Motor neuron (in vitro differentiated cells): ENCODE data around the gene NRROS. TPM values are rescaled to one million over a fixed set of nuclear protein-coding genes. Genes with fewer than 3 reads are reported as not detected.
A peak's percentile ranks its signal among the peaks of the same experiment; 100 is the strongest.
"Not testable (repeated sequence)": the region's sequence is repeated elsewhere in the genome, so short reads cannot be mapped to it uniquely, and the experiment has no call there.

Experiments used
- ATAC-seq, 8 experiments: fragments of 200-7000 bp; cut with Tn5 transposase; replicated peaks in 6 of 8; 2 replicates each; pipeline ENCODE4 v1.8.0; 2021; ENCODE audit warnings: mild to moderate bottlenecking in 8 of 8, moderate library complexity in 8 of 8
- H3K27ac ChIP-seq, 2 donors: fragments of 250-450 bp; sonication (Bioruptor Pico); 2 replicates each; pipeline ENCODE4 v1.9.0; 2021; ENCODE audit warnings: antibody characterized with exemption in 2 of 2, mild to moderate bottlenecking in 2 of 2, moderate library complexity in 1 of 2
- H3K4me1 ChIP-seq, 2 donors: fragments of 250-450 bp; sonication (Bioruptor Pico); replicated peaks in 1 of 2; 2 replicates each; pipeline ENCODE4 v1.6.1; 2021; ENCODE audit warnings: antibody characterized with exemption in 2 of 2, mild to moderate bottlenecking in 2 of 2, moderate library complexity in 1 of 2
- H3K4me3 ChIP-seq, 5 donors: fragments of 250-450 bp; sonication (Bioruptor Pico); 2 replicates each; pipeline ENCODE4 v1.9.0; 2021; ENCODE audit warnings: antibody characterized with exemption in 5 of 5, mild to moderate bottlenecking in 5 of 5, moderate library complexity in 4 of 5
- WGBS, 10 experiments: fragments of 450-650 bp; shearing (Covaris generic); methylation state at CpG; one replicate each; pipeline ENCODE4 v1.0.0; 2022; 5-methylcytosine and 5-hydroxymethylcytosine counted together
- in situ Hi-C, 9 experiments: fragments of 400-800 bp; cut with MboI; loops; one replicate each; pipeline ENCODE4 v1.15.0; 2021; ENCODE audit warnings: low sequenced_read_pairs in 9 of 9, low pct_unique_long_range_greater_than_20kb in 2 of 9; ENCODE audit not compliant: unreplicated experiment in 9 of 9
- total RNA-seq, 8 experiments: library from RNA; unstranded; fragments of 300-600 nt; gene quantifications; 2 replicates each; pipeline versions ENCODE4 v1.2.3 to v1.2.4, GENCODE V29; 2022

NRROS gene
- total RNA-seq, 8 experiments from 2014 or later, result 0.18 to 0.72 (median 0.47) TPM; not detected in 2

GRCh38 chr3:196631682-196632045 lies 7.8 kb upstream of the NRROS start:
- in situ Hi-C loops, result no loop called here
- WGBS, 10 experiments, result 0 to 74% (median 43%) methylated on average over 1 to 4 of the region's 5 CpGs; no CpG with 5 or more reads in 2 of the 10 experiments
- Histone ChIP-seq H3K27ac (peak overlapping the region; percentile 89), H3K4me1 (peaks cover 13% of the 10 kb centered on the region in 2 donors), H3K4me3 (peak overlapping the region; percentile 40 to 58 (median 48))
- ATAC-seq, result no peak

DNA sequence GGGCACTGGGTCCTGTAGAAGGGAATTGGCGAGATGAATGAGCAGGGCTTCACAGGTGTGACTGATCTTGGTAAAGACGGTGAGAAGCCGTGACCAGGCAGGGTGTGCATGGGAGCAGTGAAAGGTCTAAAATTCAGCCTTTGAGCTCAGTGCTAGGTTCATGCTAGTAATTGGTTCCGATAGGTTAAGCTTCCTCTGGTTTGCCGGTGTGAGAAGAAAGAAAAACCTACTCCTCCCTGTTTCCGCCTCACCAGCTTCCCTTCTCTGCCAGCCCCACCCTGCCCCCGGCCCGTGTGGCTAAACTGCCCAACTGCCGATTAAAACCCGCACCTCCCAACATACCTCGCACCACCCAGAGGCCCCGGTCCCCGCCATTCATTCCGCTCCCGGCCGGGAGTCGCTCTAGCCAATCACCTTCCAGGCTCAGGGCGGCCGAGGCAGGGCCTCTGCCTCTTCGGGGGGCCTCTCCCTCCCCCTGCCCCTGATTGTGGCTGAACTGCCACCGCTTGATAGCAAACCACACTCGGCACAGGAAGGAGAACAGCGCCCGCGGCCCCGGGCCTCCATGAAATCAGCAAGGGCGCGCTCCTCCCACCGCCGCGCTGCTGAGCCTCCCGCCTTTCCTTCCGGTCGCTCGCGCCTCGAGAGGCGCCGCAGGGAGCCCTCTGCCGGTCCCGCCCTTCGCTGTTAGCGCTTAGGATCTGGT lies 7.3 kb upstream of the NRROS start:
- Histone ChIP-seq H3K4me3 (peak overlapping the region; percentile 40 to 58 (median 48)), H3K27ac (peak overlapping the region; percentile 89), H3K4me1 (peaks cover 13% of the 10 kb centered on the region in 2 donors)
- WGBS, 10 experiments, result 5 to 31% (median 16%) methylated on average over 3 to 6 of the region's 43 CpGs; no CpG with 5 or more reads in 5 of the 10 experiments
- ATAC-seq, result peak; percentile 88 to 94 (median 92)
- in situ Hi-C loops, result no loop called here

- no peak overlapping the region for H3K4me3 ChIP-seq
- no peak for ATAC-seq
- peaks cover 13% of the 10 kb centered on the region in 2 donors for H3K4me1 ChIP-seq
- no peak overlapping the region for H3K27ac ChIP-seq
- in situ Hi-C loops, result no loop called here
- WGBS, 10 experiments, result 89 to 100% (median 91%) methylated on average over 1 to 7 of the region's 12 CpGs; no CpG with 5 or more reads in 7 of the 10 experiments
Measured at GRCh38 chr3:196633555-196634151, 5.8 kb upstream of the NRROS start.

DNA sequence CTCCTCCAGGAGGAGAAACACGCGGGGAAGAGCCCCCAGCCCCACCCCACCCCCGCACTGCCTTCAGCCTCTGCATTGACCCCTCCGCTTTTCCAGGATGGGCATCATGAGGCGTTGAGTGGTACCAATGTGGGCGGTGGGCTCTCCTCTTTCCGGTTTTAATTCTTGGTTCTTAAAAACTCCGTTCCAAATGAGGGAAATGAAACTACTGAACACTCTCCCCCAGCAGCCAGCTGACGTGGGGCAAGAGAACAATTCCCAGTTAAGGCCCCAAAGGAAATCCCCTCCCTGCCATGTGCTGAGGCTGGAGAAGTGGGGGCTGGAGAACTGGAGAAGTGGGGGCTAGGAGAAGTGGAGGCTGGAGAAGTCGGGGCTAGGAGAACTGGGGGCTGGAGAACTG lies 5.3 kb upstream of the NRROS start:
- in situ Hi-C loops, result no loop called here
- Histone ChIP-seq H3K4me1 (peaks cover 13 to 14% of the 10 kb centered on the region in 2 donors), H3K4me3 (no peak overlapping the region), H3K27ac (no peak overlapping the region)
- WGBS, 10 experiments, result 62 to 100% (median 87%) methylated on average over 1 to 4 of the region's 10 CpGs; no CpG with 5 or more reads in 7 of the 10 experiments
- ATAC-seq, result no peak

DNA sequence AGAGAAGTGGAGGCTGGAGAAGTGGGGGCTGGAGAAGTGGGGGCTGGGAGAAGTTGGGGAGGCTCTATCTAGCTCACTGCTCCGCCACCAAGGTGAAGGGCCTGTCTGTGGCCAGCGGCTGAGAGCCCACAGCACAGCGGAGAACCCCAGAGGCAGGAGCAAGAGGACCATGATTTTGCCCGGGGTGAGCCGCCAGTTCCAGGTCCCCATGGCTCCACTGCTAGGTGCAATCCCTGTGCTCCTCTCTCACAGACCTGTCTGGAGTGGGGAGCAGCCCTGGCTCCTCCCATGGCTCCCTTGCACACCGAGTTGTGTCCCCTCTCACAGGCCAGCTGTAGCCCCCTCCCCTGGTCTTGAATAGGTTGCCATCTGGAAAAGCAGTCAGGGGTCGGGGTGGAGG lies 4.7 kb upstream of the NRROS start:
- no peak overlapping the region for H3K4me3 ChIP-seq
- H3K27ac ChIP-seq, result no peak overlapping the region
- ATAC-seq, result no peak
- H3K4me1 ChIP-seq, result peaks cover 13 to 19% of the 10 kb centered on the region in 2 donors
- in situ Hi-C loops, result no loop called here
- WGBS, 10 experiments, result 17 to 100% (median 17%) methylated on average over 1 to 2 of the region's 7 CpGs; no CpG with 5 or more reads in 7 of the 10 experiments

DNA sequence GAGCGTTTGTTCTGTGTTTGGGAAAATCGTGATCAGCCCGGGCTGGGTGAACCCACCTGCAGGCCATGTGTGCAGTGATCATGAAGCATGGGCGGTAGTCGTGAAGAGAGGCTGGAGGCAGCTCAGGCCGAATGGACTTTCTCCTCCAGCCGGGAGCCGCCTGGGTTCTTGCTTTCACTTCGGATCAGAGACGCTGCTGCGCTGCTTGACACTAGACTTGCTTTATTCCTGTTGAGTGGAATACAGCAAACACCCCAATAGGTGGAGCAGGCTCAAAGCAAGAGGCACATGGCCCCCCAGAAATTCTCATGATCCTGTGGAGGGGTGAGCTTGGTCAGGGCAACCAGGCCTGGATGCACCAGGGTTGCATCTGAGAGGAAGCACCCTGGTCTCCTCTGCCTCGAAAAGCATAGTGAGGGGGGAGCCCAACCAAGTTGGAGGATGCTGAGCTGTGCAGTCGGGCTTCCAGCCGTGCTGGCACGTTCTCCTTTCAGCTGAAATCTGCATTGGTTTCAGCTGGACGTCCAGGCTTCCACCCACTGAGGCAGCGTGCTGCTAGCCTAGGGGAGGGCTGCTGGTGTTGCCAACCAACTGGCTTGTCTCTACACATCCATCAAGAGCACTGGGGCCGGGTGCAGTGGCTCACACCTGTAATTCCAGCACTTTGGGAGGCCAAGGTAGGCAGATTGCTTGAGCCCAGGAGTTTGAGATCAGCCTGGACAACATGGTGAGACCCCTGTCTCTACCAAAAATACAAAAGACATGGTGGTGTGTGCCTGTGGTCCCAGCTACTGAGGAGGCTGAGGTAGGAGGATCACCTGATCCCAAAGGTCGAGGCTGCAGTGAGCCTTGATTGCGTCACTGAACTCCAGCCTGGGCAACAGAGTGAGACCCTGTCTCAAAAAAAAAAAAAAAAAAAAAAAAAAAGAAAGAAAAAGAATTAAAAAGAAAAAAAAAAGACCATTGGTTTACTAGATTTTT lies 2.8 kb upstream of the NRROS start:
- Histone ChIP-seq H3K4me1 (peaks cover 7 to 16% of the 10 kb centered on the region in 2 donors), H3K4me3 (no peak overlapping the region), H3K27ac (no peak overlapping the region)
- 17 to 100% (median 83%) methylated on average over 1 to 9 of the region's 20 CpGs for WGBS, 10 experiments
- in situ Hi-C loops, result no loop called here
- peak in 2 of 8 experiments; percentile 6 for ATAC-seq

DNA sequence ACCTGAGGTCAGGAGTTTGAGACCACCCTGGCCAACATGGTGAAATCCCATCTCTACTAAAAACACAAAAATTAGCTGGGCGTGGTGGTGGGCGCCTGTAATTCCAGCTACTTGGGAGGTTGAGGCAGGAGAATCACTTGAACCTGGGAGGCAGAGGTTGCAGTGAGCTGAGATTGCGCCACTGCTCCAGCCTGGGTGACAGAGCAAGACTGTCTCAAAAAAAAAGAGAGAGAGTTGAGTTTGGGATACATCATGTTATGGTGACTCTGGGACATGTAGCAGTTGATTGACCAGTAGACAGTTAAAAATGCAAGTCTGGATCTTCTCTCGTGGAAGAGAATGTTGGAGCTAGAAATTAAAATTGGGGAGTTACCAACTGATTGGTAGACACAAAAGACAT lies 1.6 kb upstream of the NRROS start:
- ATAC-seq, H3K4me3 ChIP-seq, H3K27ac ChIP-seq, in situ Hi-C loops: not testable (repeated sequence)
- WGBS, 10 experiments, result 14 to 100% (median 86%) methylated on average over 1 to 3 of the region's 4 CpGs; no CpG with 5 or more reads in 2 of the 10 experiments
- H3K4me1 ChIP-seq, result peaks cover 6 to 12% of the 10 kb centered on the region in 2 donors

- in situ Hi-C loops, result no loop called here
- H3K27ac ChIP-seq, result no peak overlapping the region
Measured at GRCh38 chr3:196638861-196639482, 522 bp upstream of the NRROS start.

DNA sequence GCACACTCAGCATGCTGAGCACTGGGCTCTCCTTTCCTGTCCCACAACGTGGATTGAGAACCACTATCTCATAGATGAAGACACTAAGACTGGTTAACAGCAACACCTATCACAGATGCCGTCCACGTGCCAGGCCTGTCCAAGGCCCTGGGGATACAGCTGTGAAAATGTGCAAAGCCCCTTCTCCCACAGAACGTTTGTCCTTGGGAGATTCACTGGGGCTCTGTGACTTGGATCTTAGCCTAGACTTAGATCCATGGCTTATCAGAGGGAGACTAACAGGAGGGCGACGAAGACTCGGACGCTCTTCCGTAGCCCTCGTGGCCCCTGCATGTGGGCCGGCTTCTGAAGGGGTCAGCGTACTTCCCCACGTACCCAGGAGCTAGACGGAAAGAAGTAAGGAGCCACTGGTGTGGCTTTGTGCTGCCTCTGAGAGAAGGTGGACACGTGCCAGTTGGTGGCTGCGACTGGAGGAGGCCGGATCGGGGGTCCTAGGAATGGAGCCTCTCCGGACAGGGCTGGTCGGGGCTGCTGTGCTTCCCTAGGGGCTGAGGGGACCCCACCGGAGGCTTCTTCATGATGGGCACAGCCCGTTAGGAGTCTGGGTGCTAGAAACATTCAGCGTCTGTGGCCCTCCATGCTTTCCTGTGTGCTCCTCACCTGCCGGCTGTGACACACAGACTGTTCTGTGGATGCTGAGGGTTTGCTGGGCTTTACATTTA lies 964 bp downstream of the NRROS start:
- ATAC-seq, result no peak
- Histone ChIP-seq H3K4me1 (peaks cover 0 to 9% of the 10 kb centered on the region in 2 donors), H3K4me3 (no peak overlapping the region), H3K27ac (no peak overlapping the region)
- WGBS, 10 experiments, result 33 to 100% (median 84%) methylated on average over 1 to 9 of the region's 24 CpGs; no CpG with 5 or more reads in 3 of the 10 experiments
- in situ Hi-C loops, result no loop called here

More at GRCh38 chr3:196638861-196639482, 522 bp upstream of the NRROS start:
- peaks cover 0 to 6% of the 10 kb centered on the region in 2 donors for H3K4me1 ChIP-seq
- peak; percentile 6 to 71 (median 56) for ATAC-seq
- WGBS, 10 experiments, result 27 to 100% (median 77%) methylated on average over 1 to 13 of the region's 19 CpGs; no CpG with 5 or more reads in 1 of the 10 experiments
- peak overlapping the region in 2 of 5 donors; percentile 3 to 8 for H3K4me3 ChIP-seq

- in situ Hi-C loops, result no loop called here
- Histone ChIP-seq H3K4me3 (no peak overlapping the region), H3K4me1 (peaks cover 0 to 15% of the 10 kb centered on the region in 2 donors), H3K27ac (no peak overlapping the region)
- ATAC-seq, result no peak
- WGBS, 10 experiments, result 75 to 100% (median 92%) methylated on average over 1 to 7 of the region's 9 CpGs; no CpG with 5 or more reads in 4 of the 10 experiments
Measured at GRCh38 chr3:196641333-196642054, 2.0 kb downstream of the NRROS start.

- H3K4me1 ChIP-seq, result peaks cover 0 to 15% of the 10 kb centered on the region in 2 donors
- WGBS, 10 experiments, result 67 to 100% (median 95%) methylated on average over 1 to 11 of the region's 11 CpGs; no CpG with 5 or more reads in 2 of the 10 experiments
- in situ Hi-C loops, result no loop called here
- no peak overlapping the region for H3K27ac ChIP-seq
- no peak overlapping the region for H3K4me3 ChIP-seq
- no peak for ATAC-seq
Measured at GRCh38 chr3:196642434-196642833, 2.9 kb downstream of the NRROS start.
